GM18907 (cell line): ENCODE measurements around the gene RAN.
"Not testable (repeated sequence)": the region's sequence is repeated elsewhere in the genome, so short reads cannot be mapped to it uniquely, and the experiment has no call there.

Source experiments
- ATAC-seq: cut with Tn5 transposase; IDR thresholded peaks from one replicate; pipeline ENCODE4 v1.9.1; 2021; ENCODE audit warnings: mild to moderate bottlenecking, moderate library complexity; ENCODE audit not compliant: unreplicated experiment

RAN gene

GRCh38 chr12:130871286-130872178 lies at the start of gene RAN:
Gene RAN (plus strand): TSS chr12:130872066. CDS start chr12:130872594, 528 bp downstream.
- peak; percentile 72 for ATAC-seq

- no peak for ATAC-seq
Measured at GRCh38 chr12:130825771-130826150, 46.1 kb upstream of the RAN start.

DNA sequence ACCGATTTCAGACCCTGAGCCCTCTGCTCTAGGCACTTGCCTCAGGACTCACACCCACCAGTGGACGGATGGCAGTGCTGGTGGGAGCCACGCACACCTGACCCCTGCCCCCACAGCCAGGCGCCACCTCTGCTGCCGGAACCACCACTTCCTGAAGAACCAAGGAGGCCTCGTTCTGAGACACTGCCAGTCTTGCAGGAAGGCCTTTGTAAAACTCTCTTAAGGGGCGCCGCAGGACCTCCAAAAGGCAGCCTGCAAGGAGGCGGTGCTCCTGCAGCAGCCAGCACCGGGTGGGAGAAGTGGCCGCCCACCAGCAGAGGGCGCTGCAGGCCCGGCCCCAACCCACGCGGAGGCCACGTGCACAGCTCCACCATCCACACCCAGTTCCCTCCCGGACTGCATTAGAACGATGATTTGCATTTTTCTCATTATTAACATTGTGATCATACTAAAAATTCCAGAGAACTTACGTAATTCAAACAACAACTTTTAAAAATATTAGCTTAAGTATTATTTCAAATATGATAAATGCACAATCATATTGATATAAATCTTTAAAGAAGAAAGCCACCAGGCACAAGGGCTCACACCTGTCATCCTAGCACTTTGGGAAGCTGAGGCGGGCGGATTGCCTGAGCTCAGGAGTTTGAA lies 45.6 kb upstream of the RAN start:
- no peak for ATAC-seq

DNA sequence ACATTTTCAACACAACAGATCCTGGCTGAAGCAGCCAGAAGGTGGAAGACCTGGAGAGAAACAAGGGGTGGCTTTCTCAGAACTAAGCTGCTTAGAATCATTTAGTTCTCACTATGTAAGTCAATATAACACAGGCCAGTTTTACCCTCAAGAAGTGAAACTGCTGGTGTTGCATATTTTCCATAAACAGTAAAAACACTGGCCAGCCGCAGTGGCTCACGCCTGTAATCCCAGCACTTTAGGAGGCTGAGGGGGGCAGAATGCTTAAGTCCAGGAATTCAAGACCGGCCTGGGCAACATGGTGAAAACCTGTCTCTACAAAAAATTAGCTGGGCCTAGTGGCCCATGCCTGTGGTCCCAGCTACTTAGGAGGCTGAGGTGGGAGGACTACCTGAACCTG lies 44.4 kb upstream of the RAN start:
- ATAC-seq = no peak

- ATAC-seq = no peak
Measured at GRCh38 chr12:130828895-130829294, 43.0 kb upstream of the RAN start.

DNA sequence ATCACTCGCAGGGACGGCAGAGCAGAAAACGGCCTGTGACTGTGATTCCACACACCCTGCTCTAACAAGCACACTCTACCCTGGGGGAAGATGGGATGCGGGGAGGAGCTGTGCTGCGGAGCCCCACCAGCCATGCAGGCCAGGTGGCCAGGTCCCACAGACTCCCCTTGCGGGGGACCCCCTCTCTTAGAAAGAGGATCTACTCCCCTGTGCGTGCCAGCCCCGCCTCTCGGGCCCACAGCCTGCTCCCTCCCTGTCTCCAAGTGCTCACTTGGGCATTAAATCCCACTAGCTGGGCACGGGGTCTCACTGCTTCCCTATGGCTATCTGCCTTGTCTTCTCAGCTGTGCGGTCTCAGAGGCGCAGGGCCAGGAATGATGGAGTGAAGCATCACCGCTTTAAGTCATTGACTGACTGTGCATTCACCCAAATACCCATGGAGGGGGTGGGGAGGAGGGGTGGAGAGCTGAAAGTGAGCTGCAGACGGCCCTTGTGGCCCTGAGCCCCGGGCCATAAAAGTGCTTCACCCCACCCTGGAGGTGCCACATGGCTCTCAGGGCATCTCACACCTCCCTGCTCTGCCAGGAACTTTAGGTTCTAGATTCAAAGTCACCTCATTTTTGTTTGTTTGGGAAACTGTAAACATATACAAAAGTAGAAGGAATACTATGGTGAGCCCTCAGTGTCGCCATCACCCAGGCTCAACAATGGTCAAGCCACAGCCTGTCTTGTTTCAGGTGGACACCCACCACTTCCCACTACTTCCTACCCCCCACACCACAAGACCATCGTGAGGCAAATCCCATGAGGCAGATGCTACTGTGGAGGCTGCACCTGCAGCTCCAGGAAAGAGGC lies 42.2 kb upstream of the RAN start:
- no peak for ATAC-seq

DNA sequence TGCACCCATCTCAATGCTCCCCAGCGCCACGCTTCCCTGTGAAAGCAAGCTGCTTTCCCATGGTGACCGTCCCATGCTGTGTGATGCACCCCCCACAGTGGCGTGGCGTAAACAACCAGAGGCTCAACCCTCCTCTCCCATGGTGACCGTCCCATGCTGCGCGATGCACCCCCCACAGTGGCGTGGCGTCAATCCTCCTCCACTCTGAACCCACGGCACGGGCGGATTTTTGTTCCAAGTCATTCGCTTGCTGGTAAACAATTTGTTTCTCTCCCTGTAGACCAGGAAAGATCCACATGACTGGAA lies 41.7 kb upstream of the RAN start:
- no peak for ATAC-seq

GRCh38 chr12:130831246-130831645 lies 40.6 kb upstream of the RAN start:
- no peak for ATAC-seq

DNA sequence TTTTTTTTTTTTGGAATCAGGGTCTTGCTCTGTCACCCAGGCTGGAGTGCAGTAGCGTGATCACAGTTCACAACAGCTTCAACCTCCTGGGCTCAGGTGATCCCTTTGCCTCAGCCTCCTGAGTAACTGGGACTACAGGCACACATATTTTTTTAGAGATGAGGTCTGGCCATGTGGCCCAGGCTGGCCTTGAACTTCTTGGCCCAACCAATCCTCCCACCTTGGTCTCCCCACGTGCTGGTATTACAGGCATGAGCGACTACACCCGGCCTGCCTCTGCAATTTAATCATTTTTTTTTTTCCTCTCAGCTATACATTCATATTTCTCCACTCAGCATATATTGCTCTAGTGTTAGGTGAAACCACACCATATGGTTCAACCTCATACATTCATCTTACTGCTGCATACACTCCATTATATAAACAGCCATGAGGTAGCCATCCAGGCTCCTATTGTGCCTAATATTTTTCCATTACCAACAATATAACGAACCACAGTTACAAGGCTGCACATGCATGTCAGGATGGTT lies 39.9 kb upstream of the RAN start:
- ATAC-seq = no peak

DNA sequence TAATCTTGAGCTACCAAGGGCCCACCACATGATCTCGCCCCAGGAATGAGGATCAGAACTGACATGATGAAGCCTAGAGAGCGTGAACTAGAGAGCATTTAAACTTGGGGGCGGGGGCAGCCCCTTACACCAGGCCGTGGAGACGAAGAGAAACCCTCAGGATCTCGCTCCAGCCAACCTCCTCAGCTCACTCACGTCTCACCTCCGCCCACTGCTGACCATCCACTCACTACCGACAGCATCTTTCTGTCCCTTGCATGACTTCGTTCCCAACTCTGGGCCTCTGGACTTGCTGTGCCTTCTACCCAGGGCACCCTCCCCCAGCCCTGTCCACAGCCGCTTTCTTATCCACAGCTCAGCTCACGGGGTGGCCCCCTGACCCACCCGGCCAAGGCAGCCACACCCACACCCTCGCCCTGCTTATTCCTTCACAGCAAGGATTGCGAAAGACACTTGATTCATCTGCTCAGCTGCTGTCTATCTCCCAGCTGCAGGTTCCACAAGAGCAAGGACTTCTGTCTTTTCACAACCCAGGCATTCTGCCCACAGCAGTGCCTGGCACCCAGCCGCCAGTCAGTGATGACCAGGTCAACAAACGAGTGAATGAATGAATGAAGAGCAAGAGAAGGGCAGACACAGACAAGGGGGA lies 39.2 kb upstream of the RAN start:
- ATAC-seq = no peak

DNA sequence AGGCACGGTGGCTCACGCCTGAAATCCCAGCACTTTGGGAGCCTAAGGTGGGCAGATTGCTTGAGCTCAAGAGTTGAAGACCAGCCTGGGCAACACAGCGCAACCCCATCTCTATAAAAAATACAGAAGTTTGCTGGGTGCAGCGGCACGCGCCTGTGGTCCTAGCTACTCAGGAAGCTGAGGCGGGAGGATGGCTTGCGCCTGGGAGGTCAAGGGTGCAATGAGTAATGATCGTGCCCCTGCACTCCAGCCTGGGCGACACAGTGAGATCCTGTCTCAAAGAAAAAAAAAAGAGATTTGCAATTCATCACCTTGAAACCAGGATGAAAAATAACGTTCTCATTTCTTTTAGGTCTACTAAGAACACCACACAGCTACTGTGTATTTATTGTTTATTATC lies 36.9 kb upstream of the RAN start:
- no peak for ATAC-seq

DNA sequence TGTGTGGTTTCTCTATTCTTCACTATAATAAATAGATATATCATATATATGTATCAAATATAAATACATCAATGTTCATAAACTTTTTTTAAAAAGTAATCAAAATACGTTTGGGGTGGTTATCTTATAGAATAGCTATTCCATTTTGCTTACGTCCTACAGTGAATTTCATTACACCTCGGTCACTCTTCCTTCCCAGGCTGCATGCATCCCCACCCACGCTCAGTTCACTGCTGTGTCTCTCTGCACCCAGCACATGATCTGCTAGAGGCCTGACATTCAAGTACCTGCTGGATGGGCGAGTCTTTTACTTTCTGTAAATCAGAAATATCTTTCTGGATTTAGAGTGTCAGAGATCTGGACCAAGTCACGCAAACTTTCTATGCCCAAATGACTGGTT lies 36.4 kb upstream of the RAN start:
- no peak for ATAC-seq

- peak; percentile 34 for ATAC-seq
Measured at GRCh38 chr12:130838284-130838950, 33.4 kb upstream of the RAN start.

DNA sequence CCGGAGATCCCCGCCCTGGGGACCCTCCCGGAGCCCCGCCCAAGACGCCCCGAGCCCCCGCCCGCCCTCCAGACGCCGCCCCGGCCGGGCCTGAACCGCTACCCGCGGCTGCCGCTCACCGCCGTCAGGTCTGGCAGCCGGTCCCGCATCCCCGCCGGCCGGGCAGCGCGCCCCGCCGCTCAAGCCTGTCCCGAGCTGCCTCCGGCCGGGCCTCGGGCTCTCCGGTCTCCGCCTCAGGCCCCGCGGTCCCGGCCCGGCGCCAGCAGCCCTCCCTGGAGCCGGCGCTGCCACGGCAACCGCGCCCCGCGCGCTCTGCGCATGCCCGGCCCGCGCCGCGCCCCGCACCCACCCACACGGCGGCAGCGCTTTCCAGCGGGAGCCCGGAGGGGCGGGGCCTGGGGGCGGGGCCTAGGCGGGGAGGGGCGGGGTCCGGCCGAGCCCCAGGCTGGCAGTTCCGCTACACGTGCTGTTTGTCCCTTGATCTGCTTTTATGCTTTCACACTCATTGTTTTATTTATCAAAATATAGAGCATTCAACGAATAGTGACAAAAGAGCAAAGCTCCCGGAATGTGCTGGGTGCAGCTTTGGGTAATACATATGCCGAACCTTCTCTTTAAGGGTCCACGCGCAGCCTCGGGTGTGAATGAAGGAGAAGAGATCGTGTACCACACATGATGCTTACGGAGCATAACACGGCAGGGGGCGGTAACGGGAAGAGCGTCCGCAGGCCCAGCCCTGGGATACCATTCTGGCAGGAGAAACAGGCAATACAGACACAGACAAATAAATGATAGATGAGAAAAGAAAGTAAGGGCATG lies 32.7 kb upstream of the RAN start, which contains the start of gene STX2:
Gene STX2, minus strand, starts transcription at position 300 of the 819 bp plus-strand sequence. Its CDS starts 151 bp downstream, at position 149.
- peak; percentile 88 for ATAC-seq

- no peak for ATAC-seq
Measured at GRCh38 chr12:130839770-130840404, 32.0 kb upstream of the RAN start.

DNA sequence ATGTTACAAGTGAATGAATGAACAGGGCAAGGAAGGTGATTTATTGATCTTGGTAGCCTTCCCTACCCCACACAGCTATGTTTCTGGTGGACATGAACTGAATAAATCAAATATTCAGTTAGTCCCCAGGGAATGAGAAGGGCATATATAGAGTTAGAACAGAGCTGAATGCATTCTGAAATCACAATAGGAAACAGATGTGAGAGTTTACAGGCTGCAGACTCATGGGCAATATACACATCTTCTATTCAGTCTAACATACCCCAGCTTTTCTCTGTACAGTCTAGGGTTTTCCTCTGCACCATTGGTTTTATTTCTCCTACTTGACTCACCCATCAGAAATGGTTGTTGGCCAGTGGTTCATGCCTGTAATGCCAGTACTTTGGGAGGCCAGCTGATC lies 25.5 kb upstream of the RAN start:
- ATAC-seq = no peak

GRCh38 chr12:130847112-130847511 lies 24.8 kb upstream of the RAN start:
- ATAC-seq = no peak

GRCh38 chr12:130848105-130848504 lies 23.8 kb upstream of the RAN start:
- ATAC-seq = not testable (repeated sequence)

DNA sequence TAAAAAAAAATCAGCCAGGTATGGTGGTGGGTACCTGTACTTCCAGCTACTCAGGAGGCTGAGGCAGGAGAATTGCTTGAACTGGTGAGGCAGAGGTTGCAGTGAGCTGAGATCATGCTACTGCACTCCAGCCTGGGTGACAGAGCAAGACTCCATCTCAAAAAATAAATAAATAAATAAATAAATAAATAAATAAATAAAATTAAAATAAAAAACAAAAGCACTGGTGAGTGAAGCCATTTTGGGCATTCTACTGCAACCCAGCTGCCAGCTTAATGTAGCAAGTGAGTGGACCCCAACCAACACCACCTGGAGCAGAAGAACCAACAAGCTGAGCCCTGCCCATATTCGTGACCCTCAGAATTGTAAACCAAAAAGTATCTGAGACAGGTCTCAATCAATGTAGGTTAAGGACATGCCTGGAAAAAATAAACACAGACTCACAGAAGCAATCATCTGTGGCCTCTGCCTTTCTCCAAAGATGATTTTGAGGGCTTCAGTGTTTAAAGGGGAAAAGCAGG lies 23.0 kb upstream of the RAN start:
- ATAC-seq = not testable (repeated sequence)
